Jurkat, Clone E6-1 (cell line): ENCODE results near the gene DLG1.

Experiments
- DNase-seq: peaks from one replicate; pipeline ENCODE4 v3.0.0-alpha.2; 2011; ENCODE audit warnings: low read depth, low spot score
- H3K4me3 ChIP-seq: 2 replicates; pipeline ENCODE4 v1.5.1; 2011; ENCODE audit warnings: mild to moderate bottlenecking, low read length, control low read depth, moderate library complexity

DLG1 gene

GRCh38 chr3:197011780-197012539 lies 286.5 kb downstream of the DLG1 start:
- H3K4me3 ChIP-seq: no peak overlapping the region
- DNase-seq: no peak

DNA sequence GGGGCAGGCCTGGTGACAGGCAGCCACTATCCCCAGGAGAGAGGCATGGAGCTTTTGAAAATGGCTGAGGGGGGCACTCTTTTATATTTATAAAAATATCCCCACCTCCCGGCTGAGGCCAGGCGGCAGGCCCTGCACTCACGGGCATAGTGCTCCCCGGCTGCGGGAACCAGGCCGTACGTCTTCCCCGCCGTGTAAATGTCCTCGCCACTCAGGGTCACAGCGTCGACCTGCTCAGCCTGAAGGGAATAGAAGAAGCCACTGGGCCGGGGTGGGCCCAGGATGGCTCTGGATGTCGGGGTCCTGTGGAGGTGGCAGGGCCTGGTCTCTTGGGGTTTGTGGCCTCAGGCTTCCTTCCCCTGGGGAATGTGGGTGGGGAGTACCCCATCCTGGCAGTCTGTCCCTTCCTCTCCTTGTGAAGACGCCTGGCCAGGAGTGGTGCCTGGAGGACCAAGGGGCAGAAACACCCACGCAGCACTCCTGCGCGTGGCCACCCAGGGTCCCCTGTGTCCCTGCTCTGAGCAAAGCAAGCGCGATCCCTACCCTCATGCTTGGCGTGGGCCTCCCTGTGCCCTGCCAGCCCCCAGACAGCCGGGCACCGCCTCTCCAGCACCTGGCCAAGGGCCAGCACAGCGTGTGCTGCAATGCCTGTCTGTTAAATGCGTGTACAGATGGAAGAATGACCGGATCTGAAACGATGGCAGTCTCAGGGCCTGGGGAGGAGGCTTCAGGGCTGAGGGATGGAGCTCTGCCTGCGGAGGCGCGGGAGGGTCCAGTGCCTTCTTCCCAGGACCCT lies 287.7 kb downstream of the DLG1 start:
- no peak overlapping the region for H3K4me3 ChIP-seq
- no peak for DNase-seq

DNA sequence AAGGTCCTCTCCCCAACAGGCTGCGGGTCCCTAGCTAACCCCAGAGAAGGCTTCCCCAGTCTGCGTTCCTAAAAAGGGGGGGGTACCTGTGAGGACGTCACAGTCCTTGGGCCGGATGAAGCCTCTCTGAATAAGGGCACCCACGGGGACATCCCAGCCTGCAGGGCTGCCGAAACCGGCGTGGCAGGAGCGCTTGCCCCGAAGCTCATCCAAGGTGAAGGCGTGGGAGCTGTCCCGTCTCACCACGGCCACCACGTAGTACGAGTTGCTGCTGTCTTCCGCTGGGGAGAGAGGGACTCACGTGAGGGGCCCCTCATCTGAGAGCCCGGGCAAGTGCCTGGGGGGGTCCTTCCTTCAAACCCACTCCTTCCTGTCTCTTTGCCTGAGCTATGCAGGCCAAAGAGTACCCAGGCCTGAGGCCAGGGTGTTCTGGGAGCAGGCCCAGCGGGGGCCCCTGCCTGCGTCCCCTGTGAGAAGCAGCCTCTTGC lies 288.8 kb downstream of the DLG1 start:
- no peak for DNase-seq
- H3K4me3 ChIP-seq: no peak overlapping the region

- H3K4me3 ChIP-seq: no peak overlapping the region
- DNase-seq: no peak
These were observed 289.8 kb downstream of the DLG1 start for GRCh38 chr3:197008436-197009209.

- DNase-seq: no peak
- no peak overlapping the region for H3K4me3 ChIP-seq
These were observed 290.5 kb downstream of the DLG1 start for GRCh38 chr3:197007953-197008352.

GRCh38 chr3:197007296-197007940 lies 291.0 kb downstream of the DLG1 start:
- no peak overlapping the region for H3K4me3 ChIP-seq
- DNase-seq: no peak

GRCh38 chr3:197006860-197007259 lies 291.6 kb downstream of the DLG1 start:
- no peak for DNase-seq
- no peak overlapping the region for H3K4me3 ChIP-seq

DNA sequence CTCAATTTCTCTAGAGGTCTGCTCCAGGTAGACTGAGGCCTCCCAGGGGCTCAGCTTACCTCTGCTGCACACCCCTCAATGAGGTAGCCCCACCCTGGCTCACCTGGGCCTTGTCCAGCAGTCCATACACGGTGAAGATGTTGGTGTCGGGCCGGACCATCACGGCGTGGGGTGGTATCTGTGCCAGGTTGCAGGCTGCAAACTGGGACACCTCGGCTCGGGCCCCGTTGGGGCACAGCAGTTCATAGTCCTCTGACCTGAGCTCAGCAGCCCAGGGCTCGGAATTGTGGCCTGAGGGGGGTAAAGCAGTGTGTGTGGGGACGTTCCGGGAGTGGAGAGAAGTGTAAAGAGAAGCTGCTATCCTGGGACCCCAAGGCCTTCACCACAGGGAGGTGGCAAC lies 292.0 kb downstream of the DLG1 start:
- no peak for DNase-seq
- no peak overlapping the region for H3K4me3 ChIP-seq

DNA sequence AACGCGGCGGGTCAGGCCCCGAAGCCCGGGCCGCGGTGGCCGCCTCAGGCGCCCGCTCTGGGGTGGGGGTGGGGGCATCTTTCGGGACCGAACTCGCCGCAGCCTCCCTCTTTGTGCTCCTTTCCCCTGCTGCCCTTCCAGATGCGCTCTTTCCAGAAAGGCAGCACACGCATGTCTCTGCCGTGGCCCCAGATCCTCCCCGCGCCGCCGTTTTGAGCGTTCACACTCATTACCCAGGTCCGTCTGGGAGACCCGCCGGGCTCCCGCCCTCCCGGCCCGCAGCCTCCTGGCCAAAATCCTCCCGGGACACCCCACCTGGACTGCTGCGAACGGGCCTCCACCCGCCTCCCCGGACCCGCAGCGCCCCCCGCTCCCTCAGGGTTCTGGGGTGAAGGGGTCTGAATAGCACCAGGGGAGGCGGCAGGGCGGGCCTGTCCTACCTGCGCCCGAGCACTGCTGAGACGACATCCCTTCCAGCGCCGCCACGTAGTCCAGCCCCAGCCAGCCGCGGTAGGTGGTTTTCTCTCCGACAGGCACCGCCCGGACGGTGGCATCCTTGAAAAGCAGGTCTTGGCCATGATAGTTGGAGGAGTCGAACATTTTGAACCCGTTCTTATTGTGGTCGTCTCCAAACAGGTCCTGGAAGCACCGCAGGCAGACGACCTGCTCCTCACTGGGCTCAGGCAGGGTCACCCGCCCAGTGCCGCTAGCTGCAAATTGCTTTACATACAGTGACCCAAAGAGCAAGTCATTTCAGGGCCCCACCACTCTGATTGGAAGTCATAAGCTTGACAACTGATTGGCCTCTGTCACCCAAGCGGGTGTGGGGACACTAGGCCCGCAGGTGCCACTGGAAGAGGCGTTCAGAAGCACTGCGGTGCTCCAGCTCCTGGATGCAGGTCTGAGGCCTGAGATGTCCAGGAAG lies 294.7 kb downstream of the DLG1 start:
- no peak for DNase-seq
- H3K4me3 ChIP-seq: peak overlapping the region; percentile 68

- peak overlapping the region; percentile 68 for H3K4me3 ChIP-seq
- DNase-seq: peak; percentile 43
These were observed 295.5 kb downstream of the DLG1 start for GRCh38 chr3:197002701-197003454.

DNA sequence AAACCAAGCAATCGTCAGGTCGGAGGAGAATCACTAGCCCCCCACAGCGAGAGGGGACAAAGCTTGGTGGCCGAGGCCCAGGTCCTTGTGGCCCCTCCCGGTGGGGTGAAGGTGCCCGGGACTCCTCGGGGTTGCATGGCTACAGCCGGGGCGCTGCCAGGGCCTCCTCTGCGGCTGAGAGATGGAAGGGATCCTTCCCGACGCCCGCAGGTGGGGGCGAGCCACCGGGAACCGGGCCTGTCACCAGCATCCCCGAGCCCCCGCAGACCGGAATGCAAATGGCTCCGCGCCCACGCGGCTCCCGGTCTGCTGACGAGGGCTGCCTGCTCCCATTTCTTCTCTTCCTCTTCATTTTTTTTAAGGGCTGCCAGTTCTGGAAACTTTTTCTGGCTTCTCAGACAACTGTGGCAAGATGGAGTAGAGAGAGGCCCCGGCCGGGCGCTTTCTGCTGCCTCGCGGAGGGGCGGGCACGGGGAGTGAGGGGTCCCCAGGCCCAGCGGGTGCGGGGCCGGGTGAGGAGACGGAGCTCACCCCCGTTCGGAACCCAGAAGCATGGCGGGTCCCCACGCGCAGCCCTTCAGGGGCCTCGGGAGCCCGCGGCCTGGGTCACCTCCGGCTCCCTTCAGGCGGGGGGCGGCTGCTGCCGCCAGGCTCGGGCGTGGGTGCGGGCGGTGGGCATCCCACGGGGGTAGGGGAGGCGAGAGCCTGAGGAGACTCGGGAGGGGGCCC lies 296.3 kb downstream of the DLG1 start:
- no peak for DNase-seq
- peak overlapping the region; percentile 13; the same call in 1 of the 2 replicates for H3K4me3 ChIP-seq

DNA sequence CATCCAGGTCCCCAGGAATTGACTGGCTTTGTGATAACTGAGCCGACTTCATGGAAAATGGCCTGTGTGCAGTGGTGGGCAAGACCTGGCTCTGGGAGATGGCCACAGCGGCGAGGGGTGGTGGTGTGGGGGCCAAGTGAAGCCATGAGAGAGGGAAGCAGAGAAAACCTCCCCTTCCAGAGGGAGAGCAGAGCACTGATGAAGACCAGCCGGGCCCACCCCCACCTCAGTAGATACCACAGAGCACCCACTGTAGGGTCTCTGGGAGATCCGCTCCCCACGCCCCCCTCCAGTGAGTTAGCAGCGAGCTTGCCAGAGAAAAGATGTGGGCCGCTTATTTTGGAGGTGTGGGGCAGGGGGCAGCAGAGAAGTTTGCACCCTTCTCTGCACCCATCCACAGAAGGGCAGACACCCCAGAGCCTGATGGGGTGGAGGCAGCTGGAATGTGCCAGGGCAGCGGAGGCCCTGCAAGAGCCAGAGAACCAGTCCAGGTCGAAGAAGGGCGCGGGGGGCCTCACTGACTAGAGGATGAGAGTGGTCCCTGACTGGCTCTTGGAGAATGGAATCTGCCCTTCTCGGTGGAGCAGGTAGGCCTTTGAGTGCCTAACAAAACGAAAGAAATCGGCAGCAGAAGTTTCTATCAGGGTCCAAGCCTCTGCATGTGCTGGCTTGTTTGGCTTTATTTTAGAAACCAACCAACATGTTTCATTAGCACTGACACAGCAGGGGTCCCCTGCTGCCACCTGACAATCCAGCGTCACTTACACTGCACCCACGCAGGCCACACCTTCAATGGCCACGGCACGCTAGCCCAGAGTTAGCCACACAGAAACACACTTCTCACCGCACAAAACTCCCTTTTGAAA lies 297.1 kb downstream of the DLG1 start:
- no peak for DNase-seq
- no peak overlapping the region for H3K4me3 ChIP-seq

DNA sequence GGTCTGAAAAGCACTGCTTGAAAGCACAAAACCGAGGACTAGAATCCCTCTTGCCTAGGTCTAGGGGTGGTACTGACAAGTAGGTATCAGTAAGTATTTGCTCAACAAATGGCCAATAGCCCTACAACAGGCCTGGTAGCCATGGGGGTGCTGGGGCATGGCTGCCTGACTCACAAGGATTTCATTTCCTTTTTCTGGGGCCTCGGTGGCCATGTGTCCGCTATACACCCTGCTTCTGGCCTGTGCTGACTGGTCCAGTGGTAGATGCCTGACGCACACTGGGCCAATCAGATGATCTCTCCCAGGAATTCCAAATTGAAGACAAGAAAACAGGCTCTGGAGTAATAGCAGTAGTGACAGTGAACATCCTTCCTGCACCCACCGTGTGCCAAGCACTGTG lies 298.2 kb downstream of the DLG1 start:
- no peak for DNase-seq
- no peak overlapping the region for H3K4me3 ChIP-seq

DNA sequence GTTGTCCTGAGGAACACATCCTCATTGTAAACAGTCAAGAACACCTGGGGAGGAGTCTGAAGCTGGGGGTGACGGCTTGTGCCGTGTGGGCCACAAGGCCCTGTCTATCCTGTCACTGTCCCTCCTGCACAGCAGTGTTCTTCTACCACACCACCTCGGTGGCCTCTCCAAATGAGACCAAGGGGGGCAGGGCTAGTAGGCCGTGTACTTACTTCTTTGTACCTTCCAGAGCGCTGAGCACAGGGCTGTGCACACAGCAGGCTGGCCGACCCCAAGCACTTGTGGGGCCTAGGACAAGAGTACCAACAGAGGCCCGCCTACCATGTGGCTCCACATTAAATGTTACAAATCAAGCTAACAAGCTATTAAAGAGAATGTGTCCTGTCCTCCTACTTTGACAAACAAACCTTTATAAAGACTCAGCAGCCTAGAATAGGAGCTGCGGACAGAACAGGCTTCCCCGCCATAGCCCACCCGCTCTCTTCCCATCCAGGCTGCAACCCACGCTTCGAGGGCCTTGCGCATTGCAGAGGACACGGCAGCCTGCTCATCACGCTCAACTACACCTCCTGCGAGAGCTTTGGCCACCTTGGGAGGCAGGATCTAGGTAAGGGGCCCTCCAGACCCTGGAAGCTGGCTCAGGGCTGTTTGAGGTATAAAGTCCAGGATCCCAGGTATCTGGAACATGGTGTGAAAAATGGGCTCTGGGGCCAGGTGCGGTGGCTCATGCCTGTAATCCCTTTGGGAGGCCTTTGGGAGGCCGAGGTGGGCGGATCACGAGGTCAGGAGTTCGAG lies 299.2 kb downstream of the DLG1 start:
- no peak overlapping the region for H3K4me3 ChIP-seq
- no peak for DNase-seq

GRCh38 chr3:196997311-196997710 lies 301.1 kb downstream of the DLG1 start:
- DNase-seq: no peak
- H3K4me3 ChIP-seq: no peak overlapping the region
